Endometrial microvascular endothelial cells (primary cell): ENCODE data around the gene ITGAE. TPM values are rescaled to one million over a fixed set of nuclear protein-coding genes. Genes with fewer than 3 reads are reported as not detected.

Experiments used
- in situ Hi-C: cut with HindIII; loops from 2 replicates; pipeline ENCODE4 v1.10.0; 2017; ENCODE audit warnings: low sequenced_read_pairs, low pct_unique_long_range_greater_than_20kb; ENCODE audit errors: inconsistent ontology term
- total RNA-seq: library from RNA; depleted of rRNA; stranded (reverse); fragments of >200 nt; gene quantifications from one replicate; pipeline ENCODE4 v1.2.3, GENCODE V29; 2015; ENCODE audit errors: inconsistent ontology term

Gene ITGAE
- total RNA-seq, 1 donor from 2014 or later = 23.0 TPM

DNA sequence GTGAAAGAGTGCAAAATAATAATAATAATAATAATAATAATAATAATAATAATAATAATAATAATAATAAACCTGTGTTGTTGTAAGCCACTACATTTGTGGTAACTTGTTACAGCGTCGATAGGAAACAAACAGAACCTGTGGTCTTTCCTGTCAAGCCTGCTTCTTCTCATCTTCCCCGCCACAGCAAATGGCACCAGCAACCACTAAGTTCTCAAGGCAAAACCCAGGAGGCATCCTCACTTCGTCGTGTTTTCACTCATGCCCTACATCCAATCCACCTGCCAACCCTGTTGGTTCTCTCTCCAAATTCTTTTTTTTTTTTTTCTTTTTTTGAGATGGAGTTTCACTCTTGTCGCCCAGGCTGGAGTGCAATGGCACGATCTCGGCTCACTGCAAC is 34.2 kb downstream of the ITGAE start:
- in situ Hi-C loops = no loop called here

DNA sequence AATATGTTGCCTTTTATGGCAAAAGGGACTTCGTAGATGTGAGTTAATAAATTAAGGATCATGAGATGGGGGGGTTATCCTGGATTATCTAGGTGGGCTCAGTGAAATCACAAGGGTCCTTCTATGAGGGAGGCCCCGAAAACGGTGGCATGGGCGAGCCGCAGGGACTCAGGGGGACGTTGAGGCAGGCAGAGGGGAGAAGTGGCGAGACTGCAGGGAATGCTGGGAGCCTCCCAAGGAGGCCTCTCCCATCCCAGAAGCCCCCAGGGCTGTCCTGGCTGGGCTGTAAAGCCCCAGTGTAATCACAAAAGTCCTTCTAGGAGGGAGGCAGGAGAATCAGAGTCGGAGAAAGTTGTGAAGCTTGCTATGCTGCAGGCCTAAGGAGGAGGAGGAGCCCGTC is 35.0 kb downstream of the ITGAE start:
- in situ Hi-C loops = no loop called here

DNA sequence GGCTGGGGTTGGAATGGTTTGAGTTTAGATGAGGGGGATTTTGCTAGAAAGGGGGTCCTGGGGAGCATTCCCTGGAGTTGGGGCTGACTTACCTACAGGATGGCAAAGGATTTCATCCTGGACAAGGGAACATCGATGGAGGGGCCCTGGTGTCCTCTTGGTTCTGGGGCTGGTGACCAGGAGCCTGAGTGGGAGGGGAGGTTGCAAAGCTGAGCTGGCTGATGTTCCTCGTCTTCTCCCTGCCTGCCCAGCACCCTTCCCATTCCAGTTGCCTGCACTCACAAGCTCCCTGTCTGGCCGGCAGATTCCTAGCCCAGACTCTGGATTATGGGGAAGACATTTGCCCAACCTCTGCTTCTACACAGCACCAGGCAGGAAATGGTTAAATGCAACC is 37.2 kb downstream of the ITGAE start:
- in situ Hi-C loops = no loop called here

DNA sequence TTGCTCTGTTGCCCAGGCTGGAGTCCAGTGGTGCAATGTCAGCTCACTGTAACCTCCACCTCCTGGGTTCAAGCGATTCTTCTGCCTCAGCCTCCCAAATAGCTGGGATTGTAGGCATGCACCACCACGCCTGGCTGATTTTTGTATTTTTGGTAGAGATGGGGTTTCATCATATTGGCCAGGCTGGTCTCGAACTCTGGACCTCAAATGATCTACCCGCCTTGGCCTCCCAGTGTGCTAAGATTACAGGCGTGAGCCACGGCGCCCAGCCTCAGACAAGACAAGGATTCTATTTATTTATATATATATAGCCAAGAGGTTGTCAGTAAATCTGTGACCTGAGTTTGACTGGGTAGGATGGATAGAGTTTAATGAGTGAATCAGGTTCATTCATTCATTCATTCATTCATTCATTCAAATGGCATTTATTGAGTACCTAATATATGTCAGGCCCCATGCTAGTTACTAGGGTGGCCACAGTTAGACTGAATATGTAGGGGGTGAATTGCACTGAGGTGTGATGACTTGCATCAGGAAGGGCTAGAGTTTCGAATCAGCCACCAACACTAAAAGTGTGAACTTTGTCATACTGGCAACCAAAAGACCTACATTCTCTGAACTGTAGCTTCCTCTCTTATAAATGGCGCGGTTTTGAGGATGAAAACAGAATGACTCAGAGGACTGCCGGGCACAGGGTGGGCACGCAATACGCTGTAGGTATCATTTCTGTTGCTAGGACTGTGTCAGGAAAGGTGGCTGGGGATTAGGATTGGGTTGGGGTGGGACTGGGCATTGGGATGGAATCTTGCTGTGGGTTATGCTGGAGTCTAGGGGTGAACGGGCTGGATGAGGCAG is 37.8 kb downstream of the ITGAE start:
- in situ Hi-C loops = no loop called here

DNA sequence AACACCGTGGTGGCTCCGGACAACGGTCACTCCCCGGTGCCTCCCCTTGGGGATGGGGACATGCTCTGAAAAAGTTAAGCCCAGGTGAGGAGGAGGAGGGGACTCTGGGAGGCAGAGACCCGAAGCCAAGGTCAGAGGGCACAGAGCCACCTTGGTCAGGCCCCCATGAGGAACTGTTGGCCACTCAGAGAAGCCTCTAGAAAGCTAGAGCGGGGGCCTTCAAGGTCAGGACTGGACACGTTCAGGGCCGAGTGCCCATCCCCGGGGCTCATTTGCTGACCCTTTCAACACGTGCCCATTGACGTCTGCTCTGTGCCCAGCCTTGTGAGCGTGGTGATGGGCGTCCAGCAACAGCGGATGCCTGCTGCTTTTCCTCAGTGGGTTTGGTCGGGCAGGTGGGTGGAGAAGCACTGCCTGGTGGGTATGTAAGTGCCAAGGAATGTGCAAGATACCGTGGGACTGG is 39.0 kb downstream of the ITGAE start:
- in situ Hi-C loops = no loop called here

DNA sequence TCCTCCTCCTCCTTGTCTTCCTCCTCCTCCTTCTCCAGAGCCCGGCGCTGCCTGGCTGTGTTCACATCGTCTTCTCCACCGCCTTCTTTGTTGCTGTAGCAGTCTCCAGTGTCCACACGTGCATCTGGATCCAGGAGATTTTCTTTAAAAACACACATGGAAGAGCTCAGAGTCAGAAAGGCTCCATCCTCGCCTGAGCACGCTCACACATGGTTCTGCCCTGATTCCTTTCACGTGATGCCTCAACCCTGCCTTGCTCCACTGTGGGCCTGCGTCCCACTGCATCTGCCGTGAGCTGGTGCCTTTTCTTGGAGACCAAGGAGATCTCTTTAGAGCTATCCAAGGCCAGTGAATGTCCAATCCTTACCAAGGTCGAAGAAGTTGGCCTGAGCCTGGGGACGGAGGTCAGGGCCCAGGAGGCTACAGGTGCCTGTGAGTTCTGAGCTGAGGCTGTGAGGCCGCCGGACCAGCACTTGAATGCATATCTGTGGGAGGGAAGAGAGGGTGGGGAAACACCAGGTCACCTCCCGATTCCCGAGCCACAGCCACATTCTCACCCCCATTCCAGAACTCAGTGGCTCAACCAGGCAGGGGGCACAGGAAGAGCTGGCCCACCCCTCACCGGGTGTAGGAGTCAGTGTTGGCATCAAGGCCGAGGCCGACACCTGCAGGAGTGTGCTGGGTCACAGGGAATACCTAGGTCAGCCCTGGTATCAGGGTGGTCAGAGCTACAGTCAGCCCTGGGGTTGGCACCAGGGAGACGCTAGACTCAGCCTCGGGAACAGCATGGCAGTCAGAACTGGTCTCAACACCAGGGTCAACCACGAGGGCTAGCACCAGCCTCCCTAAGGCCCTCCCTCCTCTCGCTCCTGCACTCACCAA is 39.7 kb downstream of the ITGAE start:
- in situ Hi-C loops = no loop called here

DNA sequence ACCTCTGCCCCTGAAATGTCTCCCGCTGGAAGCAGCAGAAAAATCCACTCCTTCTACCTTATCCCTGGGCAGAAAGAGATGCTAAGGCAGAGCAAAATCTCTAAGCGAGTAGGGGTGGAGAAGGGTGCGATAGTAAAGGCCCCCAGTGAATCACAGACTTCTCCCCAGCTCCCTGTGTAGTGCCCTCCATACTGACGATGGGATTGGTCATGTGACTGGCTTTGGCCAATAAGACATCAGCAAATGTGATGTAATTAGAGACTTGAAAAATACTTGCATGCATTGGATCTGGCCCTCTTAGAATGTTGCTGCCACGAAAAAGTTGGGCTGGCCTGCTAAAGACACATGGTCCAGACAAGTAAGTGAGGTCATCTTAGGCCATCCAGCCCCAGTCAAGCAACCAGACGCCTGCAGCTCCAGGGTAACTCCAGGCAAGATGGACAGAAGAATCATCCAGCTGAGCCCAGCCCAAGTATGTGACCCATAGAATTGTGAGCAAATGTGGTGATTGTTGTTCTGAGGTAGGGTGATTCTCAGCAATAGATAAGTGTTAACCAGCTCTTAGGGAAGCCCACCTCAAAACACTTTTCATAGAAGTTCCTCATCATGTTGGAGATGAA is 41.3 kb downstream of the ITGAE start:
- in situ Hi-C loops = no loop called here

DNA sequence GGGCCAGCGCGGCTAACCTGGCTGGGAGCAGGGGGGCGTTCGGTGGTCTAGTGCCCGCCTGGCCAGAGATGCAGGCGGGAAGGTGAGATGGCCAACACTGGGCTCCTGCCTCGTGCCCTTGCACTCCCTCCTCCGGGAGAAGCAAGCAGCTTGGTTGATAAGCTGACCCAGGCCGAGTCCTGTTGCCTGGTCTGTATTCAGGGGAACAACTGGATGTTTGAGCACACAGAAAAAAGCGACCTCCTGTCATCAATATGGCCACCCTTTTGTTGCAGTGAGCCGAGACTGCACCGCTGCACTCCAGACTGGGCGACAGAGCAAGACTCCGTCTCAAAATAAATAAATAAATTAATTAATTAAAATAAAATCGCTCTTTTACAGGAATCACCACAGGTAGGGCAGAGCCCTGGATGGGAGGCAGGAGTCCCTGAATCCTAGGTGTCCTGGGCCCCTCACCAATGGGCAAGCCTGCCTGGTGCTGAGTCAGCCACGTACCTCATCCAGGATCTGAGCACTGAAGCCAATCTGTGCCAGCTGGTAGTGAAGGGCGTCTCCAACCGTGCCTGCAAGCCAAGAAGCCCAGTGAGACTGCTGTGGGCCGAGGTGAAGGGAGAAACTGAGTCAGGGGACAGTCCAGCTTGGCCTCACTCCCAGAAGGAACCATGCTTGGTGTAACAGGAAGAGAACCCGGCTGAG is 45.5 kb downstream of the ITGAE start:
- in situ Hi-C loops = no loop called here

DNA sequence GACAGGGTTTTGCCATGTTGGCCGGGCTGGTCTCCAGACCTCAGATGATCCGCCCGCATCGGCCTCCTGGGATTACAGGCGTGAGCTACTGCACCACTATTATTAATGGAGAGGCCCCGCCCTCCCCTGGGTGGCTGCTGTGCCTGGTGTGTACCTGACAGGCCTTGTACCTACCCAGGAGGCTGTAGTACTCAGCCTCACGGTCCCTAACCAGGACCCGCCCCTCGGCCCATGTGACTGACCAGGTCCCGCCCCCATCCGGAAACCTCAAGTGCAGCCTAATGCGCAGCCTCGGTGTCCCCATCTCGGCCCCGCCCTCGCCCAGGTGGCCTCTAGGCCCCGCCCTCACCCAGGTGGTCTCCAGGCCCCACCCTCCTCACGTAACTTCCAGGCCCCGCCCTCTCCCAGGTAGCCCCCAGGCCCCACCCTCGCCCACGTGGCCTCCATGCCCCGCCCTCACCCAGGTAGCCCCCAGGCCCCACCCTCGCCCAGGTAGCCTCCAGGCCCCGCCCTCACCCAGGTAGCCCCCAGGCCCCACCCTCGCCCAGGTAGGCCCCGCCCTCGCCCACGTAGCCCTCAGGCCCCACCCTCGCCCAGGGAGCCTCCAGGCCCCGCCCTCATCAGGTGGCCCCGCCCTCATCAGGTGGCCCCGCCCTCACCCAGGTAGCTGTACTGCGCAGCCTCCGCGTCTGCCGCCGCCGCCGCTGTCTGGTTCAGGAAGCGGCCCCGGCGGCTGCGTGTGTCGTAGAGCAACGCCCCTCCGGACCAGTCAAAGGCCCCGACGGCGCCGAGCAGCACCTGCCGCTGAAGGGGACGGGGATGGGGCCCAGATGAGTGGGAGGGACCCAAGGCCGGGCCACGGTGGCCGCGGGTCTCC is 46.3 kb downstream of the ITGAE start:
- in situ Hi-C loops = no loop called here

DNA sequence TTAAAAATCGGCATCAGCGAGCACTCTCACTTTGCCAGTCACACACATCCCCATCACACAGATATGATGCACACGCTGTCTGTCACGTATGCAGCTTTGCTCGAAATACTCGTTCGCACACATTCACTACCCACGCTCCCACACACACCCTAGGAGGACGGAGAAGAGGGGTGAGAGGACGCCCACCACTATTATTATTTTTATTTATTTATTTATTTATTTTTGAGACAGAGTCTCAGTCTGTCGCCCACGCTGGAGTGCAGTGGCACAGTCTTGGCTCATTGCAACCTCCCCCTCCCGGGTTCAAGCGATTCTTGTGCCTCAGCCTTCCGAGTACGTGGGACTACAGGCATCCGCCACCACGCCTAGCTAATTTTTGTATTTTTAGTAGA is 46.9 kb downstream of the ITGAE start:
- in situ Hi-C loops = no loop called here

DNA sequence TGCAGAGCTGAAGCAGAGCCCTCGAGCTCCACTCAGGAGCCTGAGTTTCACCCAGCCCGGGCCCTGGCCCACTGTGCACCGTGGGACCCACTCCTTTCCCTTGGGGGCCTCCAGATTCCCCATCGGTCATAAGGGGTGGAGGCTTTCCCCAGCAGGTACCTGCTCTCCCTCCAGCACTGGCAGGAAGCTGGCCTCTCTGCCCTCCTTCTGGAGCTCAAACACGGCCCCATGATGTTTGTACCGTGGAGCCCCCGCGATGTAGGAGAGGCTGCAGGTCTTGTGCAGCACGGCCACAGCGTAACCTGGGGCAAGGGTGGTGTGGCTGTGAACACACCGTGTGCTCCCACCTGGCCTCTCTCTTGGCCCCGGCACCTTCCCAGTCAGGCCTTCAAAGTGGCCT is 47.4 kb downstream of the ITGAE start:
- in situ Hi-C loops = no loop called here

DNA sequence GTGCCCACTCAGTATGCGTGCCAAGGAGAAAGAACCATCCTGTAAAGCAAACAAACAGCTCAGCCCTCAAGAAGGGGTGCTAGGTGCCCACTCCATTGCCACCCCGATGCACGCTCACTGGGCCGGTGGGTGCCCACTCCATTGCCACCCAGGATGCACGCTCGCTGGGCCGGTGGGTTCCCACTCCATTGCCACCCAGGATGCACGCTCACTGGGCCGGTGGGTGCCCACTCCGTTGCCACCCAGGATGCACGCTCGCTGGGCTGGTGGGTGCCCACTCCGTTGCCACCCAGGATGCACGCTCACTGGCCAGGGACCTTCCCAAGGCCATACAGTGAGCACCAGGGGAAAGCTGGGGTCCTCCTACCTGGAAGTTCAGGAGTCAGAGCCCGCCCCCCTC is 49.2 kb downstream of the ITGAE start:
- in situ Hi-C loops = no loop called here

DNA sequence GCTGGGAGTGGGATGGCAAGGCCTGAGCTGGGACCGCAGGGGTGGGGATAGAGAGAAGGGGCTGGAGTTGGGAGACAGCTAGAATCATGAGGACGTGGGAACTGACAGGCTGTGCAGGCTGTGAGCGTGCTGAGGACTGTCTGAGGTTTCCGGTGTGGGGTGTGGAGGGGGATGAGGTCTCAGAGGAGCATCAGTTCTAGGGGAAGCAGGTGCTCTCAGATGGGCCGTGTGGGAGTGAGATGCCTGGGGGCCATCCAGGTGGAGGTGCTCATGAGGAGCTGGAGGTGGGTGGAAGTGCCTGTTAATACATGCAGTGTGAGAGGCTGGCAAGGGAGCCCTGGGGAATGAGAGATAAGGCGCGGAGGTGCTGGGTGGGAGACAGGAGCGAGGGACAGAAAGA is 50.1 kb downstream of the ITGAE start:
- in situ Hi-C loops = no loop called here

DNA sequence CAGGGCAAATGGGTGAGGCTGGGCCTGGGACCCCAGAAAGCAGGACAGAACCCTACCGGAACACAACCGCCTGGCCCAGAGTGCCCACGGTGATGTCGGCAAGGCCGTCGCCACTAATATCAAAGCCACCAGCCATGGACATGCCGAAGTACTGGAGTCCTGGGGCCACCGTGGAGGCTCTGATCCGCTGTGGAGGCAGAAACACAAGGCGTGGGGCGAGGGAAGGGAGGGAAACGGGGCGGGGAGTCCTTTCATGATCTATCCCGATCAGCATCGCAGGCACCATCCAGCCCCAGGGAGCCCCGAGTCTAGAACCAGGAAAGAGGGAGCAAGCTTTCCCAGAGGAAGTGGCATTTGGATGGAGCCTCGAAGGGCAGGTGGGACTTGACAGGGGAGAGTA is 50.7 kb downstream of the ITGAE start:
- in situ Hi-C loops = no loop called here

DNA sequence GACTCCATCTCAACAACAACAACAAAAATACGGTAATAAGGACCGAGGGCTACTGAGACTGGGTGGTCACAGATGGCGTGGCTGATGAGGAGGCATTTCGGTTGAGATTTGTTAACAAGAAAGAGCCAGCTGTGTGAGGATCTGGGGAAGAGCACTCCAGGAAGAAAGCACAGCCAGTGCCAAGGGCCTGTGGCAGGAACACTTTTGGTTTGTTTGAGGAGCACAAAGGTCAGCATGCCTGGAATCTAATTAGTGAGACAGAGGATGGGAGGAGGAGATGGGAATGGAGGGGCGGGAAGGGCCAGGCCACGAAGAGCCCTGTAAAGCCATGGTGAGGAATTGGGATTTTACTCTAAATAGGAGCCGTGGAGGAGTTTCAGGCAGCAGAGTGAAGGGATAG is 52.4 kb downstream of the ITGAE start:
- in situ Hi-C loops = no loop called here

DNA sequence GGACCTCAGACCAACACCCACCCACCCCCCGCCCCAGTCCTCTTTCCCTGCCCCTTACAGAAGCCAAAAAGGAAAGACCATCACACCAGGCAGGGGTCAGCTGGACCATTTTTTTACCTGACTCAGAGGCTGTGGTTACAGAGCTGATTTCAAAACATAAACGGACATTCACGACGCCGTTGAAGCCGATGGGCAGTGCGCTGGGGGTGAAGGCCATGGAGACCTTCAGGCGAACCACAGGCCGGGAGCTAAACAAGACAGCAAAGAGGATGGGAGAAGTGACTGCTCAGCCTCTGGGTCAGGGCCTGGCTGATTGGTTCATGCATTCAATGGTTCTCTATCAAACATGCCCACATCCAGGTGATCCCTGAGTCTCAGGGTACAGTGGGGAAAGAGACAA is 53.2 kb downstream of the ITGAE start:
- in situ Hi-C loops = no loop called here

DNA sequence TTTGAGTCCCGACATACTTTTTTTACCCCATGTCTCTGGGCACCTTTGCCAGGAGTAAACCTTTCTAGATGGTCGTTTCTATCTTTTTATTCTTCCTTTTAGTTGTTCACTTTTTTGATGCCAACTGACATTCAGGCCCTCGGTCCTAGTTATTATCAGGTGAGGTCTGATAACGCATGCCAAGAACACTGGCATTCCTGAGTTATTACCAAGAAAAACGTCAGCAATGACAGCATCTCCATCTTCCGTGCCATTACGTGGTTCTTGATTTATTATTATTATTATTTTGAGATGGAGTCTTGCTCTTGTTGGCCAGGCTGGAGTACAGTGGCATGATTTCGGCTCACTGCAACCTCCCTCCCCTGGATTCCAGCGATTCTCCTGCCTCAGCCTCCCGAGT is 55.9 kb downstream of the ITGAE start:
- in situ Hi-C loops = no loop called here

DNA sequence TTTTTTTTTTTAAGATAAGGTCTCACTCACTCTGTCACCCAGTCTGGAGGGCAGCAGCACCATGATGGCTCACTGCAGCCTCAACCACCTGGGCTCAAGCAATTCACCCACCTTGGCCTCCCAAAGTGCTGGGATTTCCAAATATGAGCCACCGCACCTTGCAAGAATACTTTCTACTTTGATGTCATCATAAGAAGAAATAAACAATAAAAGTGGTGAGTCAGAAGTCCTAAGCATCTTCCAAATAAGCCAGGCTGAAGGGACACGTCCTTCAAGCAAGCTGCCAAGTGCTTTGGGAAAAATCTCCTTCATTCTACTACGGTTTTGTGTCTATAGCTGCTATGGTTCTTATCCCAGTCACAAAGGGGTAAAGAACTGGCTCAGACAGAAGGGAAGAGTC is 57.0 kb downstream of the ITGAE start:
- in situ Hi-C loops = no loop called here
